ENCODE data around the gene NSD2.
A peak's percentile ranks its signal among the peaks of the same experiment; 100 is the strongest.

Gene NSD2

DNA sequence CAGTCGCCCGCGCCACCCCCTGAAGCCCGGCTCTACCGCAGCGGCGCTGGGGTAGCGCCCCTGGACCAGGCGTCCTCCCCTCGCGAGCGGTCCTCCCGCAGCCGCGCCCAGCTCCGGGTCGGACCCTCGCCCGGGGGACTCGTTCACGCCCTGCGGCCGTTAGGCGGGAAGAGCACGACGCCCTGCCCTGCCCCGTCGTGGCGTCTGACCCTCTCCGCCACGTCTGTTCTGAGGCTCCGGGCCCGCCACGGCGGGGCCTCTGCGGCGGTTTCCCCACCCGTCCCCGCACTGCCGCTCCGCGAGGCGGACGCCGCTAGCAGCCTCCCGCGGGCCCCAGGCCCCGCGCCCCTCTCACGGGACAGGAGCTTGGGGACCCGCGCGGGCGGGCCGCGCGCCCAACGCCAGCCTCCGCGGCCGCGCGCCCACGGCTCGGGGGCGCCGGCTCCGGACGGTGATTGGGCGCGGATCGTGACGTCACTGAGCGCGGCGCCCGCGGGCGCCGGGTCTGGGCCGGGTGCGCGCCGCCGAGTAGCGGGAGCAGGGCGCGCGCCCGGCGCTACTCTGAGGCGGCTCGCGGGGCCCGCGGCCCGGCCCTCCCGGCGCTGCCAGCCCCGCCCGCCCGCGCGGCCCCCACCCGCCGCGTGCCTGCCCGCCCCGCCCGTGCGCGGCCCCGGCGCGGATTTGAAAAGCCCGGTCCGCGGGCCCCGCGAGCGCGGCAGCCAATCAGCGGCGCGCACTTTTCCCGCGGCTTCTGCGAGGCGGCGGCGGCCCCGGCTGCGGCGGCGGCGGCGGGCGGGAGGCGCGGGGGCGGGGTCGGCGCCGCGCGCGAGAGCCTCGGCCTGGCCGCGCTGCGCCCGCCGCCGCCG is at the start of gene NSD2:
Gene NSD2, plus strand, starts transcription at position 816 of the 866 bp plus-strand sequence. CDS start 29,262 bp downstream, outside the sequence.
- H3K27ac ChIP-seq: peak within 1 kb of the TSS; percentile 97
- peaks cover 10% of the 10 kb centered on the region for H3K36me3 ChIP-seq (ENCODE audit: insufficient read depth, low read length)
- no peak for DNase-seq (ENCODE audit: low read depth, low spot score)
- peak within 1 kb of the TSS; percentile 98 for H3K4me3 ChIP-seq
- TF ChIP-seq EZH2 (IDR thresholded peaks at IDR 0.05) (no peak), POLR2AphosphoS5 (IDR thresholded peaks at IDR 0.05; ENCODE audit: borderline replicate concordance, low read depth, low read length) (peak; percentile 86)
- peak within 1 kb of the TSS; percentile 97 for H3K9ac ChIP-seq (ENCODE audit: insufficient read length)
- H3K9me3 ChIP-seq (ENCODE audit: low read depth, low read length): no peaks in the 10 kb centered on the region

DNA sequence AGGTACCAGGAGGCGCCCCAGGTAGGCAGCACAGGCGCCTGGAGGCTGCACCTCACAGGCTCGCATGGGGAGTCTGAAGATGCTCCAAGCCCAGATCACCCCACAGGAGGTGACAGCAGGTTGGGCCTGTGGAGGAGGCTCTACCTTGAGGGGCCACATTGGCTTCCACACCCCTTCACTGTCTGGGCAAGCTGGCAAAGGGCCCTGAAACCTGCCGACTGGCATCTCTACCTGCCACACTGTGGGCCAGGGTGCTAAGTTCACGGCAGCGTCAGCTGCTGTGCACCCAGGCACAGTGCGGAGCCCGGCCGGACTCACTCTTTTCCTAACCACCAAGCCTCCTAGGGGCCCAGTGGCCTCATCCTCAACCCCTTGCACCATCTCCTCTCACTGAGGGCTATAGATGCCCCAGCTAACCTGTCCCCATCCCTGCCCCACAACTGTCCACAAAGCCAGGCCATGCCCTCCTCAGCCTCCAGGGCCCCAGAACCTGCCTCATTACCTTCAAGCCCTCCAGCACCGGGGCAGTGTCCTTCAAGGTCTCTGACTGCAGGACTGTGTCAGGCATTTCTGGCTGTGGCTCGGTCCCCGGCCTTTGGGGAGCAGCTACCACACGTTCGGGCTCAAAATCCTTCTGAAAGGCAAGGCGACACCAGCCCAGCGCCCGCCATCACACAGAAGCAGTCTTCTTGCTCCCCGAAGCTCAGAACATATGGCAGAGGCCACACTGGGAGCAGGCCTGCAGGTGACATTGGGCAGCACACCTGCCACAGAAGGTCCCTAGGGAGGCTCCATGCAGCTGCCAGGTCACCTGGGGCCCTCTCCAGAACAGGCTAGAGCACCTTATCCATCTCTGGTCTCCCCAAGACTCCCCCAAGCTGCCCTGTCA is 49.3 kb upstream of the NSD2 start:
- TF ChIP-seq FOXP2 (optimal IDR thresholded peaks at IDR 0.05; ENCODE audit: control extremely low read depth, extremely low read length, insufficient read depth): no peak
- no peak for TF ChIP-seq EZH2 (IDR thresholded peaks at IDR 0.05)
- TF ChIP-seq POLR2AphosphoS5 (IDR thresholded peaks at IDR 0.05; ENCODE audit: borderline replicate concordance, low read depth, low read length): no peak
- Histone ChIP-seq H3K27ac (no peak overlapping the region), H3K4me3 (no peak overlapping the region), H3K9me3 (ENCODE audit: low read depth, low read length) (no peaks in the 10 kb centered on the region), H3K9ac (ENCODE audit: insufficient read length) (no peak overlapping the region), H3K36me3 (ENCODE audit: insufficient read depth, low read length) (peaks cover 57% of the 10 kb centered on the region)
- DNase-seq (ENCODE audit: low read depth, low spot score): no peak

- H3K9me3 ChIP-seq (ENCODE audit: low read depth, low read length): no peaks in the 10 kb centered on the region
- peaks cover 49% of the 10 kb centered on the region; the same call in 1 of the 2 replicates for H3K36me3 ChIP-seq (ENCODE audit: insufficient read depth, low read length)
- DNase-seq (ENCODE audit: low read depth, low spot score): no peak
- H3K4me3 ChIP-seq: no peak overlapping the region
- no peak overlapping the region for H3K9ac ChIP-seq (ENCODE audit: insufficient read length)
- TF ChIP-seq FOXP2 (optimal IDR thresholded peaks at IDR 0.05; ENCODE audit: control extremely low read depth, extremely low read length, insufficient read depth) (no peak), EZH2 (IDR thresholded peaks at IDR 0.05) (no peak), POLR2AphosphoS5 (IDR thresholded peaks at IDR 0.05; ENCODE audit: borderline replicate concordance, low read depth, low read length) (no peak)
- H3K27ac ChIP-seq: no peak overlapping the region
These were observed 48.3 kb upstream of the NSD2 start for GRCh38 chr4:1822568-1823544.

GRCh38 chr4:1823545-1823932 is 47.7 kb upstream of the NSD2 start:
- Histone ChIP-seq H3K36me3 (ENCODE audit: insufficient read depth, low read length) (peaks cover 45% of the 10 kb centered on the region; the same call in 1 of the 2 replicates), H3K4me3 (no peak overlapping the region), H3K9me3 (ENCODE audit: low read depth, low read length) (no peaks in the 10 kb centered on the region), H3K27ac (no peak overlapping the region), H3K9ac (ENCODE audit: insufficient read length) (no peak overlapping the region)
- no peak for DNase-seq (ENCODE audit: low read depth, low spot score)
- TF ChIP-seq FOXP2 (optimal IDR thresholded peaks at IDR 0.05; ENCODE audit: control extremely low read depth, extremely low read length, insufficient read depth) (no peak), EZH2 (IDR thresholded peaks at IDR 0.05) (no peak), POLR2AphosphoS5 (IDR thresholded peaks at IDR 0.05; ENCODE audit: borderline replicate concordance, low read depth, low read length) (no peak)

DNA sequence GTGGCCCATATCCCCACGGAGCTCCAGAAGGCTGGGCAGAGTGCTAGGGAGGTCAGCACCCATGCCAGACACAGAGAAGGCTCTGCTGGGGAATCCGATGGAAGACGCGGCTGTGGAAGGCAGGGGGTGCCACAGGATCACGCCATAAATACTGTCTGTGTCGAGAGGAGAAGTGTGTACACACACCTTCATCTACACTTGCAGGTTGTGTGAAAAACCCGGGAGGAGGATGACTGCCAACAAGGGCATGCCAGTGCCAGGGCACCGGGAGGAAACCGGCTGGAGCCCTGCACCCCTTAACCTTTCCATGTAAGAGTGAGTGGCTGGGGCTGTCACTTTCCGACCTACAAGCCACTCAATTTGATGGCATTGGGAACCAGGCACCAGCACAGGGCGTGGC is 46.4 kb upstream of the NSD2 start:
- H3K27ac ChIP-seq: no peak overlapping the region
- H3K9ac ChIP-seq (ENCODE audit: insufficient read length): no peak overlapping the region
- peaks cover 35% of the 10 kb centered on the region; the same call in 1 of the 2 replicates for H3K36me3 ChIP-seq (ENCODE audit: insufficient read depth, low read length)
- no peak overlapping the region for H3K4me3 ChIP-seq
- H3K9me3 ChIP-seq (ENCODE audit: low read depth, low read length): no peaks in the 10 kb centered on the region
- DNase-seq (ENCODE audit: low read depth, low spot score): no peak
- TF ChIP-seq EZH2 (IDR thresholded peaks at IDR 0.05) (no peak), FOXP2 (optimal IDR thresholded peaks at IDR 0.05; ENCODE audit: control extremely low read depth, extremely low read length, insufficient read depth) (no peak), POLR2AphosphoS5 (IDR thresholded peaks at IDR 0.05; ENCODE audit: borderline replicate concordance, low read depth, low read length) (no peak)

- peaks cover 35% of the 10 kb centered on the region; the same call in 1 of the 2 replicates for H3K36me3 ChIP-seq (ENCODE audit: insufficient read depth, low read length)
- DNase-seq (ENCODE audit: low read depth, low spot score): no peak
- TF ChIP-seq FOXP2 (optimal IDR thresholded peaks at IDR 0.05; ENCODE audit: control extremely low read depth, extremely low read length, insufficient read depth): no peak
- TF ChIP-seq POLR2AphosphoS5 (IDR thresholded peaks at IDR 0.05; ENCODE audit: borderline replicate concordance, low read depth, low read length): no peak
- TF ChIP-seq EZH2 (IDR thresholded peaks at IDR 0.05): no peak
- H3K4me3 ChIP-seq: no peak overlapping the region
- H3K9me3 ChIP-seq (ENCODE audit: low read depth, low read length): no peaks in the 10 kb centered on the region
- no peak overlapping the region for H3K27ac ChIP-seq
- no peak overlapping the region for H3K9ac ChIP-seq (ENCODE audit: insufficient read length)
These were observed 45.9 kb upstream of the NSD2 start for GRCh38 chr4:1825326-1825725.

DNA sequence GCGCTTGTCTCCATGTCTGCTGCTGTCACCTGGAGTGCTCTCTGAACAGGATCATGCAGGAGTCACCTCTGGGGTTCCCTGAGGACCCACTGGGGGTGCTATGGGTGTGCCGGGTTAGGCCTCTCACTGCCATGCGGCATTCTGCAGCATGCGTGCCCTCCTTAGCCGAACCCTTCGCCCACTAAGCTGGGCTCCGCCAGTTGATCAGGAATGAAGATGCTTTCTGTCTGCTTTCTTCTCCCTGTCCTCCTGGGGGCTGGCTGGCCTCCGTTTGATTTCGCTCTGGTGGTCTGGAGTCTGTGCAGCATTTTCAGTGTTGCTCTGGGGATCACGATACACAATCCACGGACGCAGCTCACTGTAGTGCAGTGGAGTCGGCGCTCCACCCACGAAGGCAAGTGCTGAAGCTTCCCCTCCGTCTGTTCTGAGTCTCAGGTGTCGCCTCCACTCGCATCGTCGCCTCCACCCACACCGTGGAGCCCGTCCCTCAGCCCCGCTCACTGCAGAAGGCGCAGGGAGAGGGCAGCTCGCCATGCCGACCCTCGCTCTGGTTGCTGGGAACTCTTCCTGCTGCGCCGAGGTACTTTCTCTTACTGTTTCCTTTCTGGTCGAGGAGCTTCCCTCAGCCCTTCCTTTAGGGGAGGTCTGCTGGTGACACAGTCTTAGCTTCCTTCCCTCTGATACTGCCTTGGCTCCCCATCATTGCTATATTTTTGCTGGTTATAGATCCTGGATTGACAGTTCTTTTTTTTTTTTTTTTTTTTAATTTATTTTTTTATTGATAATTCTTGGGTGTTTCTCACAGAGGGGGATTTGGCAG is 44.5 kb upstream of the NSD2 start:
- Histone ChIP-seq H3K4me3 (no peak overlapping the region), H3K27ac (no peak overlapping the region)

More for the DNA sequence above, 44.5 kb upstream of the NSD2 start:
- no peak for DNase-seq (ENCODE audit: low read depth, low spot score)
- Histone ChIP-seq H3K9me3 (ENCODE audit: low read depth, low read length) (no peaks in the 10 kb centered on the region), H3K9ac (ENCODE audit: insufficient read length) (no peak overlapping the region), H3K36me3 (ENCODE audit: insufficient read depth, low read length) (peaks cover 43% of the 10 kb centered on the region; the same call in 1 of the 2 replicates)
- no peak for TF ChIP-seq EZH2 (IDR thresholded peaks at IDR 0.05)
- TF ChIP-seq FOXP2 (optimal IDR thresholded peaks at IDR 0.05; ENCODE audit: control extremely low read depth, extremely low read length, insufficient read depth): no peak
